Stimulated activated naive CD4-positive, alpha-beta T cell treated with Interleukin-2 at 50 U/mL for 16 hours (primary cell): ENCODE results near the gene SVEP1.
"Not testable (repeated sequence)": the region's sequence is repeated elsewhere in the genome, so short reads cannot be mapped to it uniquely, and the experiment has no call there.

ENCODE experiments used
- DNase-seq: peaks from one replicate; lab custom pipeline; 2025; lab: John Stamatoyannopoulos, UW

The SVEP1 gene

DNA sequence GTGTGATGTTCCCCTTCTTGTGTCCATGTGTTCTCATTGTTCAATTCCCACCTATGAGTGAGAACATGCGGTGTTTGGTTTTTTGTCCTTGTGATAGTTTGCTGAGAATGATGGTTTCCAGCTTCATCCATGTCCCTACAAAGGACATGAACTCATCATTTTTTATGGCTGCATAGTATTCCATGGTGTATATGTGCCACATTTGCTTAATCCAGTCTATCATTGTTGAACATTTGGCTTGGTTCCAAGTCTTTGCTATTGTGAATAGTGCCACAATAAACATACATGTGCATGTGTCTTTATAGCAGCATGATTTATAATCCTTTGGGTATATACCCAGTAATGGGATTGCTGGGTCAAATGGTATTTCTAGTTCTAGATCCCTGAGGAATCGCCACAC lies 220.5 kb downstream of the SVEP1 start:
- DNase-seq, result not testable (repeated sequence)

DNA sequence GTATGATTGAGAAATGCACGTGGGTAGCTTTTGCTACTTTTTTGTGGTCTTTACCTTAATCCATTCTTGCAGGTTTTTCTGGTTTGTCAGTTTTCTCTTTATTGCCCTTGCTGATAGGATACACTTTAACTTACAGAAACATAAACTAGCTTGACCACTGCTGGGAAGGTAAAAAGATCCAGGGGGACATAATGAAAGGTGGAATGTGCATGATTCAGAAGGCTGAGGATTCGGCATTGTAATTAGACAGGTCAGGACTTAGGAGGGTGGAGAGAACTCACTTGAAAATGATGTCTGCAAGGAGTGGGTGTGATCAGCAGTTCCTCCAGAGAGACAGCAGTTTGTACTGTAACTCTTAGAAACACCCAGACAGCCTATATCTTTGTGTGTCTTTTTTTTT lies 222.0 kb downstream of the SVEP1 start:
- no peak for DNase-seq

DNA sequence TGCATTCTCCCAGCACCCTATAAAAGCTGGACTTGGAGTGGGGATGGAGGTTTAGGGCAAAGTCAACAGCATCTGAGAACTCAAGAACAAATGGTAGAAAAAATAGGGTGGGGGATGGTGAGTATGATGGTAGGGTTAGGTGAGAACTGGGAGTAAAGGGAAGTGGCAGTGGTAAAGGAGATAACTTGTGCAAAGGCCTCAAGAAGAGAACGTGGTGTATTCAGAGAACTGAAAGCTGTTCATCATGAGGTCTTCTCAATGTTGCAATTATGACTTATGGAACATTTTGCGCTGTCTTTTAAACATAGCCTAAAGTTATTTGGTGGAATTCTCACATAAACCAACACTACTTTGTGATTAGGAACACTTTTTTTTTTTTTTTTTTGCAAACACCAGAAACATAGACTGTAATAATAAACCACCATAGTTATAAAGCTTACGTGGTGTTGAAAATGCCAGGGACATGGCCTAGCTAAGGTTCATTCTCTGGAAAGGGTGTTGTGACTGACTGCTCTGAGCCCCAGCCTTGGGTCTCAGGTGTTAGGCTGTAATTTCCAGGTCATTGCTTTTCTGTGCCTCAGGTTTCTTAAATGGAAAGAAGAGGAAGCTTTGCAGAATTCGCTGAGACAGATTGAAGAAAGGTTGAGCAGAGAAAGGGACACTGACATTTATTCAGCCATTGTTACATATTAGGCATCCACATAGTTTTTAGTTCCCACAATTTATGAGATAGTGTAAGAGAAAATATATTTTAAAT lies 222.7 kb downstream of the SVEP1 start:
- DNase-seq, result no peak

DNA sequence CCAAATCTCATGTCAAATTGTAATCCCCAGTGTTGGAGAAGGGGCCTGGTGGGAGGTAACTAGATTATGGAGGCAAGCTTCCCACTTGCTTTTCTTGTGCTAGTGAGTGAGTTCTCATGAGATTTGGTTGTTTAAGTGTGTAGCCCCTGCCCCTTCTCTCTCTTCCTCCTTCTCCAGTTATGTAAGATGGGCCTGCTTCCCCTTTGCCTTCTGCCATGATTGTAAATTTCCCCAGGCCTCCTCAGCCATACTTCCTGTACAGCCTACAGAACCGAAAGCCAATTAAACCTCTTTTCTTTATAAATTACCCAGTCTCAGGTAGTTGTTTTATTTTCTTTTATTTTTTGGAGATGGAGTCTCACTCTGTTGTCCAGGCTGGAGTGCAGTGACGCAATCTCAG lies 223.6 kb downstream of the SVEP1 start:
- DNase-seq, result no peak

DNA sequence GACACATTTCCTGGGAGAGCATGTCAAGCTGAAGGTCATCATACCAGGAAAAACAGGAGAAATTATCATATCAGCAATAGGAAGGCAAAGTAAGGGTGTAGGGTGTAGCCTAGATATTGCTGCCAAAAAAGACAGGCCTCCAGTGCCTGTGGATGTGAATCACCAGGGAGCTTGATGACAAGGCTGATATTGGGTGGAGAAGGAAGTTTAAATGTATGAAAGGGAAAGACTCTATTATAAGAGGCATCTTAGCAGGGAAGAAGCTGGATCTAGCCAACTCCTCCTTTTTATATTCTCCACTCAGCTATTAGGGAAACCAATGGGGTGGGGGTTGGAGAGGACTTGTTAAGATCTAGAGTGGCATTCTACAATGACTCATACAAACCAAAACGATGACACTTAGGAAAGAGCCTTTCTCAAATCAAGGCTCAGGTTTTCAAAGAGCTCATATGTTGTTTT lies 228.5 kb downstream of the SVEP1 start:
- no peak for DNase-seq

DNA sequence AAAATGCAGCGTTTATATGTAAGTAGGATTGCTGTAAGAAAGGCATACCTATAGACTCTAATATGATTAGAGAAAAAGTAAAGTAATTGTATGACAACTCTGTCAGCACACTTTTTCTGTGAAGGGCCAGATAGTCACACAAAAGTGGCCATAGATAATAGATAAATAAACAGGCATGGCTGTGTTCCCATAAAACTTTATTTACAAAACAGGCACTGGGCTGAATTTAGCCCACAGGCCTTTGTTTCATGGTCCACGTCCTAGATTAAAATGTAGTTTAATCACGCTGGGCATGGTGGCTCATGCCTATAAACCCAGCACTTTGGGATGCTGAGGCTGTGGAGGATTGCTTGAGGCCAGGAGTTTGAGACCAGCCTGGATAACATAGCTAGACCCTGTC lies 233.2 kb downstream of the SVEP1 start:
- DNase-seq, result no peak

DNA sequence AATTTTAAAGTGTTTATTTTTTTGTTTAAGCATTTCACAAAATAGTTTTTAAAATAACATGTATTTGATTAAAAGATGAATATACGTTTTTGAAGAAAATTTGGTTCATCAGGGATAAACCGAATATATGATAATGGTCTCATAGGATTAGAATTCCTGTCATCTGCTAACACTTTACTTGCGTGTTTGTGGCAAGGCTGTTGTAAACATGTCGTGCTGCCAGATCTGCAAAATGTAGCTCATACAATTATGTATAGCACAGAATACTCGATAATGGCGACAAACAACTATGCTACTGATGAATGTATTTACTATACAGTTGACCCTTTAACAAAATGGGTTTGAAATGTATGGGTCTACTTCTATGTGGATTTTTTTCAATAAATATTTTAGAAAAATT lies 234.7 kb downstream of the SVEP1 start:
- DNase-seq, result no peak

DNA sequence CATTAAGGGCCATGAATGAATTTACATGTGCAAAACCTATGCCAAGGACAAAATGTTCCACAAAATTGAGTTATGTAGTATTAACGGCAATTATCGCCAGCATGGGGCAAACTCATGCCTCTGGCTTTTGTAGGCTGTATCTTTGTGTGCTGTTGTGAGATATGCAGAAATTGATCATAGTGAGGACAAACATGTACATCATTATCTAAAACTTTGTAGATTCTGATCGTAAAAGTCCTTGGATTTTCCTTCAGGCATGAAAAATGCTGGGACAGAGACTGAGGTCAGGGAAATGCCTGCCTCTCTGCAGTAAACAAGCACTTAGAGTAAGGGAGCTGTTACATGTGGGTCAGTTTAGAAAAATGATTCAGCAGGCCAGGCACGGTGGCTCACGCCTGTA lies 236.0 kb downstream of the SVEP1 start:
- no peak for DNase-seq

DNA sequence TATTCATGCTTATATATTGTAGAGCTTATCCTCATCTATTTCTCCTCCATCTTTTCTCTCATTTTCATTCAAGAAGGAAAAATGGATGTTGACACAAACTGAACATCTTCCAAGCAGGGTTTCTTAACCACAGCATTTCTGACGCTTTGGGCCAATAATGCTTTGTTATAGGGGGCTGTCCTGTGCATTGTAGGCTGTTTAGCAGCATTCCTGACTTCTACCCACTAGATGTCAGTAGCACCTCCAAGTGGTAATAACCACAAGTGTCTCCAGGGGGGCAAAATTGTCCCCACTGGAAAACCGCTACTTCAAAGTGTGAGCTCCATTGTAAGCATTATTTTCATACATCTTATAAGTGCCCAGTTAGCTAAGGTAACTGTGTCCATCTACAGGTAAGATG lies 239.2 kb downstream of the SVEP1 start:
- DNase-seq, result no peak

DNA sequence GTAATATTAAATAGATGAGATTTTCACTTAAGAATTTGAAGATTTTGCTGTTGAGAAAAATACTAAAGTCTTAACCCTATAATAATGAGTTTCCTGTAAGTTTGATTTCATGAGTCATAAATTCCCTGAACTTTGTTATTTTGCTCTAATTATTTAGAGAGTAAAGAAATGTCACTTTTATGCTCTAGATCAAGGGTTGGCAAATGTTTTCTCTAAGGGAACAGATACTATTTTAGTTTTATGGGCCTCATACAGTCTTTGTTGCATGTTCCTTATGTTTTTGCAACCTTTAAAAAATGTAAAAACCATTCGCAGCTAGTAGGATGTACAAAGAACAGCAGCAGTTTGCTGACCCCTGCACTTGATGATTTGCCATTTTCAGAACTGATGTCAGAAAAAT lies 241.4 kb downstream of the SVEP1 start:
- no peak for DNase-seq

DNA sequence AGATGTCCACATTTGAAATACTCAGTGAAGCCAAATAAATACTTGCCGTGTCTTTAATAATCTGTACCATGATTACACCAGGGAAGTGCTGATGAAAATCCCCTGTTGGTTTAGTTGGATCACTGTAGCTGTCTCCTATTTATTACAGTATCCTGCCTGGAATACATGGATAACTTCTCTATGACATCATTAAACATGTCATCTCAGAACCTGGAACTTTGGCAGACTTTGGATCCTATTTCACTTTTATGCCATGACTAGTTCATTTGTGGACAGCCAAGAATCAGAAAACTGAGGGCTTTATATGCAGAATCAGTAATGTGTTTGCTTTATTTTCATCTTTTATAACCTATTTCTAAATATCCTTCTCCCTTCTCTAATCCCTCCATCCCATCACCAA lies 241.8 kb downstream of the SVEP1 start, which contains the start of gene TXNDC8:
TXNDC8 (minus strand) TSS at position 137 of the 400 bp plus-strand sequence.
- no peak for DNase-seq

DNA sequence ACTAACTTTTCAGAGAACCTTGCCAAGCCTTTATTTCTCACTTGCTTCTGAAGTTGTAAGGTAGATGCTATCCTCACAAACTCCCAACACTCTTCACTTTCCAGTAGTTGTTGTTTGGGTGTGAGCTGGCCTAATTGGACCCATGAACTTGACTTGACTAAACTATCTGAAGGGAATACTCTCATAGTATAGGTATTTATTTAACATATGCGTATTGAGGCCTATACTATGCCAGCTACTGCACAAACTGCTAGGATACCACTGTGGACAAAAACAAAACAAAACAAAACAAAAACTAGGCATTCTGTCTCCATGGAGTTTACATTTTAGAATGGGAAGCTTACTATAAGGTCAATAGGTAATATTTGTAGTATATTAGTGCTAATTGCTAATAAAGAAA lies 243.2 kb downstream of the SVEP1 start:
- DNase-seq, result no peak

DNA sequence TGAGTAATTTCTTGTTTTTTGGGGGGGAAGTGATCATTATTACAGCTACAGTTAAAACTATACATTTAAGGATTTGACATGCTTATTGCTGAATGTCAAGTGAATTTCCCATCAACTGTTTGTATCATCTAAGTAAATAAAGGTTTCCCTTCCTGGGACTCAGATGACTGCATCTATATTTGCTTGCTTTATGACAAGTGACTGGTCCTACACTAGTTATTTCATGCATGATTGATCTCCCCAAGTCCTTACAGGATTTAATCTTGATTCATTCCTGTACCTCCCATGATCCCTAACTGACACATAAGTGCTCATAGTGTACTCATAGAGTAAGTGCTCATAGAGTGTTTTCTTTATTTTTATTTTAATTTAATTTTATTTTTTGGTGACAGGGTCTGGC lies 244.7 kb downstream of the SVEP1 start:
- no peak for DNase-seq

DNA sequence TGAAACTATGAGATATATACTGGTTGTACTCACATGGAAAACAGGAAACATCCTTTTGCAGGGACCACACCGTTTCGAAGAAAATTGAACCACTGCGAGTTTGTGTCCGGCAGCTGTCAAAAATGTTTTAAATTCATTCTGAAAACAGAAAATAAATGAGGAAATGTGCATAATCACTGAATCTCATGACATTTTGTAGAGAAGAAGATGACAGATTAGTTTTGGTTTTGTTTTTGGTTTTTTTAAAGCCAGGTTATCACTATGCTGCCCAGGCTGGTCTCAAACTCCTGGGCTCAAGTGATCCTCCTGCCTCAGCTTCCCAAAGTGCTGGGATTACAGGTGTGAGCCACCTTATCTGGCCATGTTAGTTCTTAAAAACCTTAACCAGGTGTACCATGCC lies 245.4 kb downstream of the SVEP1 start:
- no peak for DNase-seq

DNA sequence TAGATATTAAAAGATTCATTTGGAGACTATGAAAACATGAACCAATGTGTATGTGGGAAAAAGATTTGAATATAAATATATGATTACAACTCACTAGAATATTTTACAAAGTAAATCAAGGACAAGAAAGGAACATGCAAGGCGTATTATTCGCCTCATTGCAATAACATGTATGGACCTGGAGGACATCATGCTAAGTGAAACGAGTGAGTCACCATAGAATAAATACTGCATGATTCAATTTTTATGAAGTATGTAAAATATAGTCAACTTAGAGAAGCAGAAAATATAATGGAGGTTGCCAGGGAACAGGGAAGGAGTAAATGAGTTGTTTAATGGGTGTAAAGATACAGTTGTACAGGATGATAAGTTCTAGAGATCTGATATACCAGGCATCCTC lies 246.8 kb downstream of the SVEP1 start:
- DNase-seq, result no peak

DNA sequence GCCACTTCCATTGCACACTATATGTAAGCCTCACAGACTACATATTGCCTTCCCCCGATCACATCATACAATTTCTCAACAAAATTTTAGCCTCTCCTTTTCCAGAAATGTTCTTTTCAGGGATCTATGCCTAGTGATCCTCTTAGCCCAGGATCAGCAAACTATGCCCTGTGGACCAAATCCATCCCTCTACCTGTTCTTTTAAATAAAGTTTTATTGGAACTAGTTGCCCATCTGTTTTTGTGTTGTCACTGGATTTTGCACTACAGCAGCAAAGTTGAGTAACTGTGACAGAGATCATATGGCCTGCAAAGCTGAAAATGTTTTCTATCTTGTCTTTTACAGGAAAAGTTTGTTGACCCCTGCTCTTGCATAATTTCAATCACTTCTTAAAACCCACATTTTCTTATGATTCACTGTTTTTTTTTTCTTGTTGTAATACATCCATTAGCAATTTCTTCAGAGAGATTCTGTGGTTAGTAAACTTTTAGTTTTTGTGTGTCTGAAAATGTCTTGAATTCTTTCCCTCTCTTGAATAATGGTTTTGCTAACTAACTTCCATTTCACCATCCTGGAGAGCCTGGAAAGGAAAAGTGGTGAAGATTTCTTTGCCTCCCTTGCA lies 248.9 kb downstream of the SVEP1 start:
- DNase-seq, result no peak

DNA sequence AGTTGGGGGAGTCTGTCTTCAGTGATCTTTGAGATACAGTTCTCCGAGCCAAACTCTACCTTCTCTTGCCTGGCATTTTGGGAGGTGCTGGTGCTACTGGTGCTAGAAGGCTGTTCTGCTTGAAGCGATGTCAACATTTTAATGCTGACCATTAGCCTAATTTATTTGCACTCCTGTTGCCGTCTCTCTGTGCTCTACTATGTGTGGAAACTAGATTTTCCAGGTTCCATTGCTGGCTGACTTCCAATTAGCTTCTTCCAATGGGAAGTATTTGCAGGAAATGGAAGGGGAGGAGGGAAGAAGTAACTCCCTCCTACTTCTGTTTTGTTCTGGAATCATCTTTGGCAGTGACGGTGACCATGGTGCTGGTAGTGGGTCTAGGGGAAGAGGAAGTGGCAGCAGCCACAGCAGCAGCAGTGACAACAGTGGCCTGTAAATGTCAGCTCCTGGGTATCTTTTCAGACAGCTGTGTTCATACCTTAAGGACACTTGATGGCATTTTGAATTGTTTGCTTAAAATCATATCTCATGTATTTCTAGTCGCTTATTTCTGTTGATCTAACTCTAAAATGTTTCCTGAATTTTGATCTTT lies 249.8 kb downstream of the SVEP1 start:
- DNase-seq, result no peak

DNA sequence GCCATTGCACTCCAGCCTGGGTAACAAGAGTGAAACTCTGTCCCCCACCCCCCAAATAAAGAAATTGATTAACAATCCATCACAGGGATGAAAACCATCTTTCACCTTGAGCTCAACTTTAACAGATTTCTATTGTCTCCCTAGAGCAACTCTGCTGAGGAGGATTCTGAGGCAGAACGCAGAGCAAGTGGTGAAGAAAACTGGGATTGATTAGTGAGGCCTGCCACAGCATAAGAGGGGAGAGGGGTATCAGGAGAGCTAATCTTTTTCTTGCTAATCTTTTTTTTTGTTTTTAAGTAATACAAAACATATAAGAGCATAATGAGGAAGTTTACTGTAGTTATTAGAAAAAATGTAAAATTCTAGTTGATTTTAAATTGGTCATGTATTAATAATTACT lies 250.8 kb downstream of the SVEP1 start:
- no peak for DNase-seq

DNA sequence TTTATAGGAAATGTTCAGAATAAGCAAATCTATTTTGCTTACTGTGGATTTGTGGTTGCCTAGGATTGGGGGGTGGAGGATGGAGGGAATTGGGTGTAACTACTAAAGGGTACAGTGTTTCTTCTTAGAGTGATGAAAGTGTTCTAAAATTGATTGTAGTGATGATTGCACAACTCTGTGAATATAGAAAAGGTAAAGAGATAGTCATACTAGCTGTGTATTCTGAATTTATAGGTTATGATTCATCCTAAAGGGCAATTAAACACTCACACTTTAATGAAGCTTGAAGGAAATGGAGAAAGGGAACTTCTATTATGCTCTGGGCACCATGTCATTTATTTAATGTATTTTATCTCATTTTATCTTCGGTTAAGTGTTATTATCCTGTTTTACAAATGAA lies 251.8 kb downstream of the SVEP1 start:
- DNase-seq, result no peak

DNA sequence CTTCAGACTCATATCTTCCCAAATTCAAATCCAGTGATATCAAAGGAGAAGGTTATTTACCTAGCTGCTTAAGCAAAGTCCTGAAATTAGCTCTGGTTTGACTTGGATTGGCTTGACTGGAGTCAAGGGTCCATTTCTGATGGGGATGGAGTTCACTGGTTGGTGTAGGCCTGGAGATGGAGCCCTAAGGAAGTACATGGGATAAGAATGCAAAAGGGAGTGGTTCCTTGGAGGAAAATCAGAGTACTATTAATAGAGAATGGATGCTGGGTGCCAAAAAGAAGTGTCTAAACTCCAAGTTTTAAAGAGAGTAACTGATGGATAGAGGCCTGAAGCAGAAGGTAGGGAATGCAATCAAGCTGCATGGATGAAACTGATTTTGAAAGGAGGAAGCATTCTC lies 255.7 kb downstream of the SVEP1 start:
- DNase-seq, result no peak

DNA sequence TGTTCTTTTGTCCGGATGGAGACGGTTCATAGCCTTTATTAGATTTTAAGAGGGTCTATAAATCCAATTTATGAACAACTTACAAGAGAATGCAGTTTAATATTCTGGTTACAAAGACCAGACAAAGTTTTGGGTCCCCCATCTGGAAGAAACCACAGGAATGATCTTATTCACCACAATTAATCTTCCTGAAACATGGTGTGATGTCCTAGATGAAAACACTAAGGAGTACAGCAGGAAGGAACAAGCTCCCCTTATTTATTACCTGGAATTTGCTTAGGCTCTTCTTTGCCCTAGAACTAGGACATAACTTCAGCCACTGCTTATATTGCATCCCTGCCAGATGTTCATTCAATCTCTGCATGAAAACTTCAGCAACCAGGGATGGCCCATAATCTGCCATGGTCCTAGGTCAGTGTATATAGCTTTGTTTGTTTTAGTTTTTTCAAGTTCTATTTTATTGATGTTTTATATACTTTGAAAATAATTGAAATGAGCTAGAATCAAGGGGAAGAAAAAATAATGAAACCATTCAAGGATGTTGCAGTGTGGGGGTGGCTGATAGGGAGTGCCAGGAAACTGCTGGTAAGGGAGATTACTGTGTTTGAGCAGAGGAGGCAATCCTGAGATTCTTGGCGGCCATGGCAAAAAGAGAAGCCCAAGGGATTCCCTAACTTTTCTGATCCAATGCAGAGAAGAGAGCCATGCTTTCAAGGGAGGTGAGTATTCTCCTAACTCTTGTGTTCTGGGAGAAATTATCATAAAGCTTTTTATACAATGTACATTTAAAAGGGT lies 258.7 kb downstream of the SVEP1 start:
- DNase-seq, result no peak

DNA sequence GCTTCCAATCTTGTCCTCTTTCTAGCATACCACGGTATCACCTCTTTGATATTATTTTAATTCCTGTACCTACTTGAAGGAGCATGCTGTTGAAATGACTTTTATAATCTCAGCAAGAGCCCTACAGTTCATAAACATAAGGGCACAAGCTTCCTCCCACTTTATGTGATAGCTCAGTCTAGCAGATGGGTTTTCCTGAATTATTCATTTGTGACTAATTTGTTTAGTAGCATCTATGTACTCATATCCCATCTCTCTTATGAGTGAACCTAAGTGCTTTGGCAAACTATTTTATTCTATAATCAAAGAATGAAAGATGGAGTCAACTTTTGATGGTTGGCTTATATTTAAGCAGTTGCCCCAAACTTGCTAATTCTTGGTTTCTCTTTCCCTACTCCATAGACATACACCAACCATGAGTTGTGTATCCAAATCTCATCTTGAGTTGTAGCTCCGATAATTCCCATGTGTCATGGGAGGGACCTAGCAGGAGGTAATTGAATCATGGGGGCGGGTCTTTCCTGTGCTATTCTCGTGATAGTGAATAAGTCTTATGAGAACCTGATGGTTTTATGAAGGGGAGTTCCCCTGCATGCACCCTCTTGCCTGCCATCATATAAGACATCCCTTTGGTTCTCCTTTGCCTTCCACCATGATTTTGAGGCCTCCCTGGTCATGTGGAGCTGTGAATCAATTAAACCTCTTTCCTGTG lies 259.6 kb downstream of the SVEP1 start:
- no peak for DNase-seq
